Measurements from ENCODE around the gene KIAA1217.

KIAA1217 gene

DNA sequence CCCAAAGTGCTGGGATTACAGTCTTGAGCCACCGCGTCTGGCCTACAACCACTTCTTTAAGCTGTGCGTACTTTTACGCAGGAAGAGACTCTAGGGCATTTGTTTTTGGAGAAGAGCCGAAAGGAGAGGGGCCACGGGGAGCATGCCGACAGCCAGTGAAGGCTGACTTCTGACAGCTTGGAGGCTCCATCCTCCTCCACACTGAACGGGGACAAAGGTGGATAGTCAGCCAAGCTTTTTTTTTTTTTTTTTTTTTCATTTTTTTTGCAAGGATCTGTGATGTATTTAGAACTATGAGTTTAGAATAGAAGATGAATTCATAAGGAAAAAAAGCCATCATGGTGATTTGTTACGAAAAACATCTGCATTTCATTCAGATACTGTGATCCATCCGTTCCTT lies 293.1 kb downstream of the KIAA1217 start:
- DNase-seq (ENCODE audit: low spot score) = no peak

DNA sequence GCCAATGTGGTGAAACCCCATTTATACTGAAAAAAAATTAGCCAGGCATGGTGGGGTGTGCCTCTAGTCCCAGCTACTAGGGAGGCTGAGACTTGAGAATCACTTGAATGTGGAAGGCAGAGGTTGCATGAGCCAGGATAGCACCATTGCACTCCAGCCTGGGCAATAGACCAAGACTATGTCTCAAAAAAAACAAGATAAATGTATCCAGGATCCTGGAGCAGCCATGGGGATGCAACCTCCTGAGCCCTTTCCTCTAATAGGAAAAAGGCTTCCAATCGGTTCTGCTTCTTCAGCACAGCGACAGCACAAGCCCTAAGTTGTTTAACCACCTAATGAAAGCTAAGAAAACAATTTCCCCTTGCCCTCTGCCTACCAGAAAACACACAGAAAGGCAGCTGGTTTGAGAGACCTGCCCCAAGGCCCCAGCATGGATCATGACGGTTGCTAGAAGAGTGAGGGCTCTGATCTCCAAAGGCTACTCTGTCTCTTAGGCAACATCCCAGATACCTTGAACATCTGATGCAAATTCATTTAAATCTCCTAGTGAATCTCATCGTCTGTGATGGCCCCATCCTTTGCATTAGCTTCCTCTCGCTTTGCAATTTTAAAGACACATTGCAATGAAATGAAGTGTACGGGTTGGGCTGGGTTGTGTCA lies 294.0 kb downstream of the KIAA1217 start:
- DNase-seq (ENCODE audit: low spot score) = no peak

DNA sequence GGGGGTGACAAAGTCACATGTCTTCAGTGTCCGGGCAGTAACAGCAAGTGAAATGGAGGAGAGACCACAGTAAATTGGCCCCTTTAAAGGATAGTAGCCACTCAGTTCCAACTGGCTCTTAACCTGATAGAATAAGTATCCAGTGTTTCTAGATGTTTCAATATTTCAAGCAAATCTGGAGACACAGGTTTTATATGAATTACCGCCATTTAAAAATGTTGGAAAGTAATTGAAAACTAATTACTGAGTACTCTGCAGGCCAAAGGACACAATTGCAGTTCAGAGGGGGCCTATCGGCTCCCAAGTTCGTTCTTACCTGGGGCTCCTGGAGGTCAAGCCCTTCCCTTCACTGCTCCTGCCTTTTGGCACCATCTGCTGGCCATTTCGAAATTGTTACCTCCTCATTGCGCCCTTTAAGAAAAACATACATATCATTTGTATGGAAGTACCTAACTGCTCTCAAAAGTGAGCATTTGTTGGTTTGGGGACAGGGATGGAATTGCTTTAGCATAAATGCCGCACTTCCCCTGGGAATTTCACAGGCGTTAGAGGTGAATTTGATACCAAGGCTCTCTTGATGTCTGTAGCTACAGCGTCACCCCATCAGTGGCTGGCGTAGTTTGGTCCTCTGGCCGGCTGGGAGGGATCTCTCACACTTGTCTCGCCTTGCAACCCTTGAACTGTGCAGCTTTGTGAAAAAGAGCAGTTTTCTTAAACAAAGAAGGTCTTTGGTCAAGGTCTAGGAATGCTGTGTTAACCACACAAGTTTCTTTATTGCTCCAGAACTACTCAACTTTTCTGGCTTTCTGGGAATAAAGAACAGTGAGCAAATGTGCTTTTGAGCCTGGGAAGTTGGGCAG lies 294.8 kb downstream of the KIAA1217 start:
- DNase-seq (ENCODE audit: low spot score) = no peak

DNA sequence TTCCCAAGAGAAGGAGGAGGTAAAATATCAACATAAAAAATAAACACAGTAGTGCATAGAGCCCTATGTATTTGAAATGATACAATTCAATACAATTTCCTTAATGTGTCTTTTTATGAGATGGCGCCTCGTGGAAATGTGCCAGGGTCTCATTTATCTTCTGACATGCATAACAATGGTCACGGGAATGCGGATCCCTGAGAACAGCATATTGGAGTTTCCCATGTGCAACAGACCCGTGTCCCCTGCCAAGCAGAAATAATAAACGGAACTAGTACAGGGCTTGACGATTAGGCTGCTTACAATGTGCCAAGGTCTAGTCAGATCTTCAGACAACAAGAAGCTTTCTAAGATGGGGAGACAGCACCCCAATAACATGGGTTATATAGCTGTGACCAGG lies 296.8 kb downstream of the KIAA1217 start:
- DNase-seq (ENCODE audit: low spot score) = no peak

DNA sequence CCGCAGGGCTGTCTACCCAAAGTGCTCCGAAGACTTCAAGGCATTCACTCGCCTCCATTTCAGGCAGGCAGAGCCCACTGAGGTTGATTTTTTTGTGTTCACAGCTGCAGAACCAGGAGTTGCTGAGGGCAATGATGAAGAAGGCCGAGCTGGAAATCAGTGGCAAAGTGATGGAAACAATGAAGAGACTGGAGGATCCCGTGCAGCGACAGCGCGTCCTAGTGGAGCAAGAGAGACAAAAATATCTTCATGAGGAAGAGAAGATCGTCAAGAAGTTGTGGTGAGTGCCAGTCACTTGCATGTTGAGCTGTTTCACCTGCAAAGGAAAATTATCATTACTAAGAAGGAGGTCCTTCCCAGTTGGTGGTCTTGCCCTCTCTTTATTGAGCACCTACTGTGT lies 304.2 kb downstream of the KIAA1217 start:
- peak; percentile 26 for DNase-seq (ENCODE audit: low spot score)

DNA sequence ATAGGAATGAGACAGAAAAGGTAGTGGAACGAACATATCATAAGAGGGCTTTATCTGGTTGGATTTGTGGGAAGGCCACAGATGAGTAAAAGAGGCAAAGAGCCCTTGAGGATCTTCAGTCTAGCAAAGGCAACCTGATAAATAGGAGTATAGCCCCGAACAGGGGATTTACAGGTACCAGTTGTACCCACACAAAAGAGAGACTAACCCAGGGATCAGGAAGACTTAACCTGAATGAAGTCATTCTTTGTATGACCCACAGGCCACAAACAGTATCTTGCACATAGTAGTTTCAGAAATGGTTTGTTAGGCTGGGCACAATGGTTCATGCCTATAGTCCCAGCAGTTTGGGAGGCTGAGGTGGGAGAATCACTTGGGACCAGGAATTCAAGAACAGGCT lies 306.5 kb downstream of the KIAA1217 start:
- no peak for DNase-seq (ENCODE audit: low spot score)

DNA sequence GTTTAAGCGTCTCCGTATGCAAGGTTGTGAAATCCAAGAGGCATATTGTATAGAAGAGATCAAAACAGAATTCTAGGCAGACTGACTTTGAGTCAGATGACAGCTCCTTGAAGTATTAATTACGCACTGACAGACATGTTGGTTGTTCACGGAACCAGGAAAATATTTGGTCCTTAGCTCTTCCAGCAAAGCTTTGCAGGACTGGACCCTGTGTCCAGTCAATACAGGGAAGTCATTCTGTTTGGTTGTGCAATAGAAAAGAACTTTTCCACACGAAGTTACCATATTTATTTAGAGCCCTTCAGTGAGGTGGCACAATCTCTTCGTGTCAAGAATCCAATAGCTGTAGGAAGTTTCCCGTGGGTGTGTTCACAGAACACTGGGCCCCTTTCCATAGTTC lies 309.5 kb downstream of the KIAA1217 start:
- DNase-seq (ENCODE audit: low spot score) = peak; percentile 29

DNA sequence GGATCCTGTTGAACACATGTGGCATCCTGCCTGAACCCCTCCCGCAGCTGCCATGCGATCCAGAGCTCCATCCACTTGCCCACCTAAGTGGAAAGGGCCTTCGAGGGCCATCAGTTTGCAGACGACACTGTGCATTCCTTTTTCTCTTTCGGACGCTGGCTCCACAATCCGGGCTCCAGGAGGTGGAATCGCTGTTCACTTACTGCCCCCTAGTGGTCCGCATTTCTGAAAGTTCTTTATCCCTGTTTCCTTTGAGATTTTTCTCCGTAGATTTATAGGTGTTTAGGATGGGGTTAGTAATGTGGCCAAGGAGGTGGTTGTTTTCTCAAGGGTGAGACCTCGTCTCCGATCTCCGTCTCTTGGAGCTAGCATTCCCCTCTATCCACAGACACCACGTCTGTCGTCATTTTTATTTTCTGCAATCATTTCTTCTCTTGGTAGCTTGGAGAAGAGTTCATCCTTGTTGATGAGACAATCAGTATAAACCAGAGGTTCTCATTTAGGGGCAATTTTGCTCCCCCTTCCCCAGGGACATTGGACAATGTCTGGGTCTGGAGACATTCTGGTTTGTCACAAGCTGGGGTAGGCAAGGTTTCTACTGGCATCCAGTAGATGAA lies 310.2 kb downstream of the KIAA1217 start:
- peak; percentile 67 for DNase-seq (ENCODE audit: low spot score)

DNA sequence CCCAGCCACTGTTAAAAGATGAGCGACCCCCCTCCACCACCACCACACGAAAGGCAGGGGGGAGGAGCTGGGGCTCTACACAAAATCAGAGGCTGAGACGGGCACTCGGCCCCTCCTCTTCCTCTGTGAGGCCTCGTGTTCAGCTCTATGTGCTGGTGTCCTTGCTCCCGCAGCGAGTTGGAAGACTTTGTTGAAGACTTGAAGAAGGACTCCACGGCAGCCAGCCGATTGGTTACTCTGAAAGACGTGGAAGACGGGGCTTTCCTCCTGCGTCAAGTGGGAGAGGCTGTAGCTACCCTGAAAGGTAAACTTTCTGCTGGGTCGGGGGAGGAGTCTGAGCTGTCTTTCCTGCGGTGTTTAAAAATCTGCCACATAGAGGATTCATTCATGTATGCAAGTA lies 311.0 kb downstream of the KIAA1217 start:
- DNase-seq (ENCODE audit: low spot score) = no peak

DNA sequence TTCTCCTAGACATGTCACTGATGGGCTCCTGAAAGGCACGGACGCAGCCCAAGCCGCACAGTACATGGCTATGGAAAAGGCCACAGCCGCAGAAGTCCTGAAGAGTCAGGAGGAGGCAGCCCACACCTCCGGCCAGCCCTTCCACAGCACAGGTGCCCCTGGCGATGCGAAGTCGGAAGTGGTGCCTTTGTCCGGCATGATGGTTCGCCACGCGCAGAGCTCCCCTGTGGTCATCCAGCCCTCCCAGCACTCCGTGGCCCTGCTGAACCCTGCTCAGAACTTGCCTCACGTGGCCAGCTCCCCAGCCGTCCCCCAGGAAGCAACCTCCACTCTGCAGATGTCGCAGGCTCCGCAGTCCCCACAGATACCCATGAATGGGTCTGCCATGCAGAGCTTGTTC lies 315.4 kb downstream of the KIAA1217 start:
- no peak for DNase-seq (ENCODE audit: low spot score)

DNA sequence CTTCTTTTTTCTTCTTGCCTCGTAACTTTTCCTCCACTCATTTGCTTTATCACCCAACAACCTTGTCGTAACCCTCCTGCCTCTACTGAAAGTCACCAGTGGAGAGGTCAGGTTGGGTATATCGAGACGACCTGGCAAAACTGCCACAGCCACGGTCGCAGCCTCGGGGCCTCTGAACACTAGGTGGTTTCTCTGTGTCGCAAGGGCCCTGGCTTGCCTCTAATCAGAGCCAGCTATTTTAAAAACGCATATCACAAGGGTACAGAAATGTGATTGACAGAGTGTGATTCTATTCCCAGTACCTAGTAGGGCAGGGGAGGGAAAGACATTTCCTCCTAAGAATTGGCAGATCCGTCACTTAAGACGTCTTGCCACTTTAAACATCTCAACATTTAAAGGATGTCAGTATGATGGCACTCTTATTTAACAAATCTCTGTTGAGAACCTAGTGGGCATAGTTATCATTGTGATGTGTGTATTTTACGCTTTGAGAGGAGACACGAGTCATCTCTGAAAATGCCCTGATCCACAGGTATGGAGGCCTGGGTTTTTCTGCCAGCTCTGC lies 317.2 kb downstream of the KIAA1217 start:
- peak; percentile 43 for DNase-seq (ENCODE audit: low spot score)

DNA sequence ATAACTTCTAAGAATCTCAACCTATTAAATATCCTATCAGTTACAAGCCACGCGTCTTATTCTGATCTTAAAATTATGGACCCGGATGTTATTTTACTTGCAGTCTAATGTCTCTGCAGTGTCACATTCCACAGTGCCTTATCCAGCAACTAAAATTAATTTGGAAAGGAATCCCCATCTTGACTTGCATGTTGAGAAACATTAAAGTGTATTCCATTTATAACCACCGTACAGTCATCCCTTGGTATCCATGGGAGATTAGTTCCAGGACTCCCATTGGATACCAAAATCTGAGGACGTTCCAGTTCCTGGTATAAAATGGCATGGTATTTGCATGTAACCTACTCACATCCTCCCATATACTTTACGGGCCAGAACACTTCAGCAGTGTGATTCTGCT lies 320.0 kb downstream of the KIAA1217 start:
- no peak for DNase-seq (ENCODE audit: low spot score)

DNA sequence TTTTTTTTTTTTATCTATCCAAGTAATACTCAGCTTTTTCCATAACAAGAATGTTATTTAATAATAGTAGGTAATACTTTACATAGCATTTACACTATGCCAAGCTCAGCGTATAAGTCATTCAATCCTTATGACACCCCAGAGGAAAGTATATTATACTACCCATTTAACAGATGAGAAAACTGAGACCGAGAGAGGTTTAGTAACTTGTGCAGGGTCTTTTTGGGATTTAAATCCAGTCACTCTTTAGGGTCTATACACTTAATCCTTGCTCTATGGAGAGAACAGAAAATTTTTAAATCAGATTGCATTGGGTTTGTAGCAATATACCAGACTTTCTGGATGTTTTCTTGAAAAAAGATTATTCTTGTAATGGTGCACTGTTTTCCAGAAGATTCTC lies 322.5 kb downstream of the KIAA1217 start:
- no peak for DNase-seq (ENCODE audit: low spot score)

DNA sequence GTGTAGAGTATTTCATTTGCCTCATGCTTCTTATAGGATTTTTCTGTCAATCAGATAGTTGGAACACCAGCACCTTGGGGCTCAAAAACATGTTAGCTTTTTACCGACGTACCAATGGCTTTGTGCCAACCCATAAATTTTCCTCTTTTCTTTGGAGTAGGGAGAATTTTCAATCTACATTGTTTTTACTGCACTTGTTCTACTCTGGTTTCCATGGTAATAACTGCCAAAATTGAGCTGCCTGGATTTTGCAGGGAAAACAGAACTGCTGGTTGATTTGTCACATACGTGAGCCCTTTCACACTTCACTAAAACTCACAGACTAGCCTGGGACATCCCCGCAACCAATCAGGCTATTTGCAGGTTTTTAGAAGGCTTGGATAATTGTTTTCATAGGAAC lies 325.0 kb downstream of the KIAA1217 start:
- DNase-seq (ENCODE audit: low spot score) = peak; percentile 75

DNA sequence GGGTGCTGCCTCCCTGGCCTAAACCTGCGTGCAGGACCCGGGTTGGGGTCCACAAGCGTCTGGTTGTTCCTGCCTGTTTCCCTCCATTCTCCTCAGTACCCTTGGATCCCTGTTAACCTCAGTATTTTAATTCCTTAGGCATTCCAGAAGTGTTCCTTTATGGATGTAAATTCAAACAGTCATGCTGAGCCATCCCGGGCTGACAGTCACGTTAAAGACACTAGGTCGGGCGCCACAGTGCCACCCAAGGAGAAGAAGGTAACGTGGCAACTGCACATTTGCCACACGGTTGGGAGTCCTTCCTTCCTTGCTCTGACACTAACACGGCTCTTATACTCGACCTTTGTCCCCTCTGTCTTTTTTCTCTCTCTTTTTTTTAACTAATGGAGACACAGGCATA lies 327.7 kb downstream of the KIAA1217 start:
- DNase-seq (ENCODE audit: low spot score) = no peak

DNA sequence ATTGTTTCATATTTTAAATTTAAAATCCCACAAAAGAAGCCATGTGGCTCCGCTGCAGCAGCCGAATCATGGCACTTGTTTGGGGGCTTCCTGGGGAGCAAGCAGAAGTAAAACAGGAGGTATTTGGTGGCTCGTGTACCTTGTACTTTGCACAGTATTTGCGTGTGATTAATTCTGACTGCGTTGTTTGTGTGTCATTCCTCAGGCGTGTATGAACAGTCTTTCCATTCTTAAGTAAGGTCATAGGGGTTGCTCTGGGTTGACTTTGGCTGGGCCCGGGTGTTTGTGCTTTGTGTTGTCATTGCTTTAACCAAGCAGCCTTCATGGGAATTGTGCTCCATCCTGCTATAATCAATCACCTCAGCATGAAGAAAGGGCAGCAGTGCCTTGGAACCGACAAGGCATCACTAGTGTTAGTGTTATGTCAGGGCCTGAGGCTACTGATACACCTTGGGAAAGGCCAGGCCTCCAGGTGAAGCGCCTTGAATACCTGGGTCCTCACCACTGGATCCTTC lies 332.4 kb downstream of the KIAA1217 start:
- DNase-seq (ENCODE audit: low spot score) = no peak

DNA sequence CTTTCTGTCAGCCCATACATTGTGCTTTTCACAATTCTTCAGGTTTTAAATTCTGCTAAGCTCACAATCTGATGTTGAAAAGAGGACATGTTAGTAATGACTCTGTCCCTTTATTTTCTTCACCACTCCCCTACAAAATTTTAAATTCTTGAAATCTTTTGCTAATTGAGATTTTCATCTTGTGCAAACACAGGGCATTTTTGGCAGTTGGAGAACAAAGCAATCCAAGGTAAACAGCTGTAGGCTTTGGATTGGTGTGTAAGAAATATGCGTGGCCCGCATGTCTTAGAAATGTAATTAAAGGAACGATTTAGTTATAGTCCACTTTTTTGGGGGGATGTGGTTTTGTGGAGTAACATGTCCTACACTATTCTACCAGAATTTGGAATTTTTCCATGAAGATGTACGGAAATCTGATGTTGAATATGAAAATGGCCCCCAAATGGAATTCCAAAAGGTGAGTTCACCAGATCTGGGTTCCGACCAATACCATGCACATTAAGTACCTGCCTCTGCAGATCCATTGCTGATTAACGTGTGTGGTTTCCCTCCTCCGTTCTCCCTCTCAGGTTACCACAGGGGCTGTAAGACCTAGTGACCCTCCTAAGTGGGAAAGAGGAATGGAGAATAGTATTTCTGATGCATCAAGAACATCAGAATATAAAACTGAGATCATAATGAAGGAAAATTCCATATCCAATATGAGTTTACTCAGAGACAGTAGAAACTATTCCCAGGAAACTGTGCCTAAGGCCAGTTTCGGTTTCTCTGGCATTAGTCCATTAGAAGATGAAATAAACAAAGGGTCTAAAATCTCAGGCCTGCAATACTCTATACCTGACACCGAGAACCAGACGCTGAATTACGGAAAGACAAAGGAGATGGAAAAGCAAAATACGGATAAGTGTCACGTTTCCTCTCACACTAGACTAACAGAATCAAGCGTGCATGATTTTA lies 333.7 kb downstream of the KIAA1217 start:
- DNase-seq (ENCODE audit: low spot score) = no peak

DNA sequence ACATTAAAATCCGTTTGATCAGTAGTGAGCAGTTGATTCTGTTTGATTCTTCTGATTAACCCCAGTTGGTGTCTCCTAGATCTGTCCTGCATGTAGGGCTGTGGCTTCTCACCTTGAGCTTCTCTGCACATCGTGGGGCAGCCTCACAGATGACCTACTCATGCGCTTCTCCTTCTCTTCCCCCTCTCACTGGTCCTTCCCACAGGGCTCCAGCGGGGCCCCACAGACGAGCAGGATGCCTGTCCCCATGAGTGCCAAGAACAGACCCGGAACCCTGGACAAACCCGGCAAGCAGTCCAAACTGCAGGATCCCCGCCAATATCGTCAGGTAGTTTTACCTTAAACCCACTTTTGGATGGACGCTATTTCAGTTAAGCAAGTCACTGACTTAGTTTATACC lies 335.8 kb downstream of the KIAA1217 start:
- no peak for DNase-seq (ENCODE audit: low spot score)

DNA sequence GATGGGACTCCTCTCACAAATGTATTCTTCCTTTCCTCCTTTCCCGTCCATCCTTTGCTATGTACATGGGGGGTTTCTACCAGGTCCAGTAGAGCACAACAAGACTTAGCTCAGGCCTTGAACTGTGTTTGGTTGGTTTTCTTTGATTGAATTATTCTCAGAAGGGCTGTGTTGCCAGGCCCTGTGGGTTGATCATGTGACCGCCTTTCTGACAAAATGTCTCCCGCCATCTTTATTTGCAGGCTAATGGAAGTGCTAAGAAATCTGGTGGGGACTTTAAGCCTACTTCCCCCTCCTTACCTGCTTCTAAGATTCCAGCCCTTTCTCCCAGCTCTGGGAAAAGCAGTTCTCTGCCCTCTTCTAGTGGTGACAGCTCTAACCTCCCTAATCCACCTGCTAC lies 336.6 kb downstream of the KIAA1217 start:
- DNase-seq (ENCODE audit: low spot score) = no peak

DNA sequence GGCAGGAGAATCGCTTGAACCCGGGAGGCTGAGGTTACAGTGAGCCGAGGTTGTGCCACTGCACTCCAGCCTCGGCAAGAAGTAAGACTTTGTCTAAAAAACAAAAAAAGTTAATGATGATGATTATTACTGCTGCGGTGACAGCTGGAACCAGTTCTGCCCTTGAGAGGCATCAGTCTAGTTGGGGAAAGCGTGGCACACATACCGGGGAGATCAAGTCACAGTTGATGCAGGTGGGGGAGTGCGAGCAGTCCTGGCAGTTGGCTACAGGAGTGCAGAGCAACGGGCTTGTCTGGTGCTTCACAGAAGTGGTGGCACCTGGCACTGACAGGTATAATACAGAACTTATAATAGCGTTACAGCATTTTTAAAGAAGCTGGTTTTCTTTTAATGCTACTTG lies 341.7 kb downstream of the KIAA1217 start:
- DNase-seq (ENCODE audit: low spot score) = no peak

DNA sequence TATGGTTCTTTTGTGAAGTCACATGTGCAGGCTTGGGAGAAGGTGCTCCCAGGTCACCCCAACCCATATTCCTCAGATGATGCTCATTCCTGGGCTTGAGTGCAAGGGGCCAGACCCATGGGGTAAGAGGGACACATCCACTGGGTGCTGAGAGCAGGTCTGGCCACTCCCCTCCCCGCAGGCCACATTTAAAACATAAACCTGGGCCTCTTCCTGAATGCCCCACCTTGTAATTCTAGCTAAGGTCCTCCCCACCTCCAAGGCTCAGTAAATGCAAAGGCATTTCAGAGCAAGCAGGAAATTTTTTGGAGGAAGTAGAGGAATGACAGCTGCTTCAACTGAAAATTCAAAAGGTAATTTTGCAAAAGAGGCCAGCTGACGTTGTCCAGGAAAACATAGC lies 342.2 kb downstream of the KIAA1217 start:
- DNase-seq (ENCODE audit: low spot score) = no peak
